ENCODE measurements around the gene MBNL3. TPM values are rescaled to one million over a fixed set of nuclear protein-coding genes. Genes with fewer than 3 reads are reported as not detected.
A peak's percentile ranks its signal among the peaks of the same experiment; 100 is the strongest.

MBNL3 gene
- total RNA-seq, 1 experiment from 2014 or later = 195 TPM

GRCh38 chrX:132518401-132518800, 29.6 kb upstream of the MBNL3 start:
- CTCF ChIA-PET = no interaction called here
- H3K4me1 Mint-ChIP-seq (ENCODE audit: low read depth, unreplicated experiment) = no peaks in the 10 kb centered on the region
- Histone ChIP-seq H3K4me1 (no peaks in the 10 kb centered on the region), H3K27me3 (replicated peaks; ENCODE audit: control insufficient read depth, insufficient read depth, low read length) (no peaks in the 10 kb centered on the region), H3K4me3 (ENCODE audit: low read depth, low read length) (no peak overlapping the region), H3K9me3 (no peaks in the 10 kb centered on the region), H3K36me3 (ENCODE audit: control insufficient read depth, insufficient read depth, low read length) (no peaks in the 10 kb centered on the region)
- no peaks in the 10 kb centered on the region for H3K27me3 Mint-ChIP-seq (ENCODE audit: insufficient read depth, unreplicated experiment)
- no peak overlapping the region for H3K4me3 Mint-ChIP-seq (ENCODE audit: unreplicated experiment)
- TF ChIP-seq CTCF (IDR thresholded peaks at IDR 0.05; ENCODE audit: insufficient read depth in 1 of 2, low read depth in 1 of 2, low read length in 1 of 2, severe bottlenecking in 1 of 2, unreplicated experiment in 1 of 2) = no peak
- no peak overlapping the region for H3K27ac Mint-ChIP-seq (ENCODE audit: unreplicated experiment)
- POLR2A ChIA-PET = no interaction called here
- no peak for DNase-seq
- no peaks in the 10 kb centered on the region for H3K9me3 Mint-ChIP-seq (ENCODE audit: unreplicated experiment)
- BruUV-seq (replicated peaks) = no TSS peak
- intact Hi-C loops (cut with micrococcal nuclease; ENCODE audit: unreplicated experiment) = no loop called here
- H3K36me3 Mint-ChIP-seq (ENCODE audit: insufficient read depth, unreplicated experiment) = no peaks in the 10 kb centered on the region

- H3K4me3 Mint-ChIP-seq (ENCODE audit: unreplicated experiment) = no peak overlapping the region
- H3K27me3 Mint-ChIP-seq (ENCODE audit: insufficient read depth, unreplicated experiment) = peaks cover 3% of the 10 kb centered on the region
- no peaks in the 10 kb centered on the region for H3K9me3 ChIP-seq
- no peaks in the 10 kb centered on the region for H3K36me3 ChIP-seq (ENCODE audit: control insufficient read depth, insufficient read depth, low read length)
- H3K27ac Mint-ChIP-seq (ENCODE audit: unreplicated experiment) = no peak overlapping the region
- BruUV-seq (replicated peaks) = no TSS peak
- no peaks in the 10 kb centered on the region for H3K9me3 Mint-ChIP-seq (ENCODE audit: unreplicated experiment)
- intact Hi-C loops (cut with micrococcal nuclease; ENCODE audit: unreplicated experiment) = no loop called here
- no peak for TF ChIP-seq CTCF (IDR thresholded peaks at IDR 0.05; ENCODE audit: insufficient read depth in 1 of 2, low read depth in 1 of 2, low read length in 1 of 2, severe bottlenecking in 1 of 2, unreplicated experiment in 1 of 2)
- ChIA-PET CTCF (no interaction called here), POLR2A (no interaction called here)
- H3K36me3 Mint-ChIP-seq (ENCODE audit: insufficient read depth, unreplicated experiment) = no peaks in the 10 kb centered on the region
- no peak overlapping the region for H3K4me3 ChIP-seq (ENCODE audit: low read depth, low read length)
- no peaks in the 10 kb centered on the region for H3K4me1 ChIP-seq
- H3K27me3 ChIP-seq (replicated peaks; ENCODE audit: control insufficient read depth, insufficient read depth, low read length) = no peaks in the 10 kb centered on the region
- no peak for DNase-seq
- H3K4me1 Mint-ChIP-seq (ENCODE audit: low read depth, unreplicated experiment) = peaks cover 7% of the 10 kb centered on the region
Observed at GRCh38 chrX:132508834-132509233, 20.0 kb upstream of the MBNL3 start.

DNA sequence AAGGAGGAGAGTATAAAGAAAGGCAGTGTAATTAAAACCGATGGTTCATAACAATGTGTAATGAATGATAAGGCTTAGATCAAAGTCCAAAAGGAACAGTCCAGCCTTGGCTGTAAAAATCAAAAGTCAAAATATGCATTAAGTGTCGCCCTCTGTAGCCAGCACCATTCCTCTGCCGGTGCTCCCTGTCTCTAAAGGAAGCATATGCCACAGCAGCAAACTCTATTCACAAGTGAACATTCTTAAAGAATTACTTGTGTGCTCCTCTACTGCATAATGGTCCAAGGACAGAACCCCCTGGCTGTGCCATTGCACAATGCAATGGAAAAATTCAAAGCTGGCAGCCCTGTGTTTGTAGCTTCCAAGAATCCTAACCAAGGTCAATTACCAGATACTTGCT, 16.3 kb upstream of the MBNL3 start:
- Mint-ChIP-seq H3K27ac (ENCODE audit: unreplicated experiment) (no peak overlapping the region), H3K9me3 (ENCODE audit: unreplicated experiment) (no peaks in the 10 kb centered on the region), H3K4me3 (ENCODE audit: unreplicated experiment) (no peak overlapping the region), H3K27me3 (ENCODE audit: insufficient read depth, unreplicated experiment) (no peaks in the 10 kb centered on the region), H3K4me1 (ENCODE audit: low read depth, unreplicated experiment) (peaks cover 7% of the 10 kb centered on the region), H3K36me3 (ENCODE audit: insufficient read depth, unreplicated experiment) (no peaks in the 10 kb centered on the region)
- no peak for DNase-seq
- Histone ChIP-seq H3K4me3 (ENCODE audit: low read depth, low read length) (no peak overlapping the region), H3K27me3 (replicated peaks; ENCODE audit: control insufficient read depth, insufficient read depth, low read length) (no peaks in the 10 kb centered on the region), H3K9me3 (no peaks in the 10 kb centered on the region), H3K36me3 (ENCODE audit: control insufficient read depth, insufficient read depth, low read length) (no peaks in the 10 kb centered on the region), H3K4me1 (no peaks in the 10 kb centered on the region)
- ChIA-PET POLR2A (no interaction called here), CTCF (no interaction called here)
- intact Hi-C loops (cut with micrococcal nuclease; ENCODE audit: unreplicated experiment) = no loop called here
- no TSS peak for BruUV-seq (replicated peaks)
- peak in 1 of 2 experiments; percentile 2 for TF ChIP-seq CTCF (IDR thresholded peaks at IDR 0.05; ENCODE audit: insufficient read depth in 1 of 2, low read depth in 1 of 2, low read length in 1 of 2, severe bottlenecking in 1 of 2, unreplicated experiment in 1 of 2)

Data from Caco-2 (cell line).